Left lobe of liver (tissue), 2 donors: ENCODE data around the gene SORBS2. TPM values are rescaled to one million over a fixed set of nuclear protein-coding genes. Genes with fewer than 3 reads are reported as not detected.

Experiments
- ATAC-seq: fragments of 200-7000 bp; cut with Tn5 transposase; one replicate; pipeline ENCODE4 v1.9.1; 2020; ENCODE audit warnings: mild to moderate bottlenecking, moderate library complexity
- DNase-seq: peaks from one replicate; pipeline ENCODE4 v3.0.0-alpha.2; 2020; ENCODE audit warnings: low spot score
- total RNA-seq: library from RNA; stranded (reverse); gene quantifications from one replicate; pipeline ENCODE4 v1.2.1, GENCODE V29; 2021
- donor health status: DM: no; HTN: no; CAD: no; lungs with moderate emphysema.
- donor health status: DM: no; HTN: yes; CAD: no.

Gene SORBS2
- total RNA-seq, 1 donor from 2014 or later: 126 TPM

GRCh38 chr4:185805979-185806378 lies 6.0 kb downstream of the SORBS2 start:
- DNase-seq (no peak), ATAC-seq (no peak)

- DNase-seq: no peak
These were observed 6.7 kb downstream of the SORBS2 start for GRCh38 chr4:185805262-185805802.

GRCh38 chr4:185803022-185803421 lies 9.0 kb downstream of the SORBS2 start:
- no peak for DNase-seq
- ATAC-seq: peak; percentile 28

More at GRCh38 chr4:185805262-185805802, 6.7 kb downstream of the SORBS2 start:
- peak; percentile 13 for ATAC-seq

- ATAC-seq (no peak), DNase-seq (no peak)
These were observed 10.5 kb downstream of the SORBS2 start for GRCh38 chr4:185801471-185801870.

- peak; percentile 60 for ATAC-seq
These were observed 11.6 kb downstream of the SORBS2 start for GRCh38 chr4:185800266-185800945.

GRCh38 chr4:185799442-185799841 lies 12.6 kb downstream of the SORBS2 start:
- no peak for ATAC-seq
- DNase-seq: no peak

More at GRCh38 chr4:185800266-185800945, 11.6 kb downstream of the SORBS2 start:
- no peak for DNase-seq

GRCh38 chr4:185797596-185798338 lies 14.2 kb downstream of the SORBS2 start:
- no peak for DNase-seq
- ATAC-seq: no peak

GRCh38 chr4:185797018-185797417 lies 15.0 kb downstream of the SORBS2 start:
- ATAC-seq: no peak
- no peak for DNase-seq

GRCh38 chr4:185796176-185796575 lies 15.8 kb downstream of the SORBS2 start:
- no peak for ATAC-seq
- DNase-seq: no peak

GRCh38 chr4:185794637-185795036 lies 17.4 kb downstream of the SORBS2 start:
- ATAC-seq: peak; percentile 15
- no peak for DNase-seq

- ATAC-seq: no peak
- no peak for DNase-seq
These were observed 18.3 kb downstream of the SORBS2 start for GRCh38 chr4:185793716-185794115.

- DNase-seq: no peak
- no peak for ATAC-seq
These were observed 18.9 kb downstream of the SORBS2 start for GRCh38 chr4:185793116-185793485.

- no peak for ATAC-seq
- DNase-seq: no peak
These were observed 19.4 kb downstream of the SORBS2 start for GRCh38 chr4:185792384-185793115.

- DNase-seq (no peak), ATAC-seq (no peak)
These were observed 23.9 kb downstream of the SORBS2 start for GRCh38 chr4:185787926-185788679.

GRCh38 chr4:185786422-185786821 lies 25.6 kb downstream of the SORBS2 start:
- ATAC-seq: no peak
- no peak for DNase-seq

GRCh38 chr4:185783574-185783973 lies 28.4 kb downstream of the SORBS2 start:
- ATAC-seq: peak; percentile 19
- no peak for DNase-seq

GRCh38 chr4:185782523-185782922 lies 29.5 kb downstream of the SORBS2 start:
- ATAC-seq (peak; percentile 58), DNase-seq (no peak)

- DNase-seq (no peak), ATAC-seq (peak; percentile 19)
These were observed 30.3 kb downstream of the SORBS2 start for GRCh38 chr4:185781555-185782215.

GRCh38 chr4:185780472-185780871 lies 31.5 kb downstream of the SORBS2 start:
- no peak for DNase-seq

GRCh38 chr4:185779517-185779916 lies 32.5 kb downstream of the SORBS2 start:
- ATAC-seq: no peak
- no peak for DNase-seq

More at GRCh38 chr4:185780472-185780871, 31.5 kb downstream of the SORBS2 start:
- ATAC-seq: no peak
